Amniotic stem cell (primary cell): ENCODE measurements around the gene DLG1.
"Not testable (repeated sequence)": the region's sequence is repeated elsewhere in the genome, so short reads cannot be mapped to it uniquely, and the experiment has no call there.

Experiments used
- DNase-seq: peaks from one replicate; lab custom pipeline; 2025; lab: John Stamatoyannopoulos, UW

Gene DLG1

GRCh38 chr3:197088370-197088769 is 210.0 kb downstream of the DLG1 start:
- no peak for DNase-seq

- no peak for DNase-seq
Observed at GRCh38 chr3:197085137-197085536, 213.3 kb downstream of the DLG1 start.

DNA sequence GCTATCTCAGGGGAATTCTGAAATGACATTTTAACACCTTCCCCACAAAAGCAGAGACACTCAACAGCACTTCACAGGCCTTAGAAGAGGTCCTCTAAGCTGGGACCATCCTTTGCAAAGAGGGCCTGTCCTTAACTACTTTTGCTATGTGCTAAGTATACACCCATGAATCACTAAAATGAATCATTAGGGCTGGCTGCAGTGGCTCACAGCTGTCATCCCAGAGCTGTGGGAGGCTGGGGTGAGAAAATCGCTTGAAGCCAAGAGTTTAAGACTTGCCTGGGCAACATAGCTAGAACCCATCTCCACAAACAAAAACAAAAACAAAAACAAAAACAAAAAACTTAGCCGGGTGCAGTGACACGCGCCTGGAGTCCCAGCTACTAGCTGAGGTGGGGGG is 214.9 kb downstream of the DLG1 start:
- peak; percentile 17 for DNase-seq

DNA sequence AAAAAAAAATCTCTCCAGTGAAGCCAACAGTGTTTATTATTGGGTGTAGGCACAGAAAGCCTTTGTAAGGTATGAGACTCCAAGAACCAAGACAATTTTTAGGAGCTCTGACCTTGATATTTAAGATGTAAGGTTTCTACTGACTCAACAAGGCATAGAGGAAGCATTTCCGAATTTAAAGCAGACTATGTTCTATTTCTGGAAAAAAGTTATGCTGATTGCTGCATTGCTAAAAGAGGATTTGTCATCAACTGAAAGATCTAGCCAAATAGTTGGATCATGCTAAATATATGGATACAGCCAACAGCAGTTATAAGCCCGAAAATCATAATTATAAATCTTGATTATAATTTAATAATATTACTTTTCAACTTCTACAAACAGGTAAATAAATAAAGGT is 215.5 kb downstream of the DLG1 start:
- no peak for DNase-seq

GRCh38 chr3:197080344-197080743 is 218.1 kb downstream of the DLG1 start:
- DNase-seq, result no peak

GRCh38 chr3:197076415-197076814 is 222.0 kb downstream of the DLG1 start:
- DNase-seq, result no peak

DNA sequence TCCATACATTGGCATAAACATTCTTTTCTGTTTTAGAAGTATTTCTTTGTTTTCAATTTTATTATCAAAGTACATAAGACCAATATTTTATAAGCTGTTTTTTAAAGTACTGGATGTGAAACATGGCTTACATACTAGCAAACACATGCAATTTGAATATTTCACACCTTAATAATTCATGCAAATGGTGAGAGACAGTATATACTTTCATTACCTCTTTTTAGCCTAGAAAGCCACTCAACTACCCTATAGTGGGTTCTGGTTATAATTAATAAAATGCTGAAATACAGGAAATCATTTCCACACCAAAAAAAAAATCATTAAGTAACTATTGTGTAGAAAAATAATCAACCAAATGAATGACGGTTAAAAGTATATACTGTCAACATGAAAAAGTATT is 230.3 kb downstream of the DLG1 start:
- no peak for DNase-seq

DNA sequence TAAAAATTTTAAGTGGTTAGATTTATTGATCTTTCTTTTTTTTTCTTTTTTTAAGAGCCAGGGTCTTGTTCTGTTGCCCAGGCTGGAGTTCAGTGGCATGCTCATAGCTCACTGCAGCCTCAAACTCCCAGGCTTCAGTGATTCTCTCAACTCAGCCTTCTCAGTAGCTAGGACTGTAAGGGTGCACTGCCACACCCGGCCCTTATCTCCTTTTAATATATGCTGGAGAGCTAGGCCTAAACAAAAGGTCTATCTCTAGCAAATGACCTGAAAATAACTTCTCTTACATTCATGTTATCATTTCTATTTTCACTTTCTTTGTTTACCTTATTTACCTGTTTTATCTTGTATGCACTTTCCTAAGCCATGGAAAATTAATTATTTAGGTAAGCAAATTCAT is 233.6 kb downstream of the DLG1 start:
- no peak for DNase-seq

DNA sequence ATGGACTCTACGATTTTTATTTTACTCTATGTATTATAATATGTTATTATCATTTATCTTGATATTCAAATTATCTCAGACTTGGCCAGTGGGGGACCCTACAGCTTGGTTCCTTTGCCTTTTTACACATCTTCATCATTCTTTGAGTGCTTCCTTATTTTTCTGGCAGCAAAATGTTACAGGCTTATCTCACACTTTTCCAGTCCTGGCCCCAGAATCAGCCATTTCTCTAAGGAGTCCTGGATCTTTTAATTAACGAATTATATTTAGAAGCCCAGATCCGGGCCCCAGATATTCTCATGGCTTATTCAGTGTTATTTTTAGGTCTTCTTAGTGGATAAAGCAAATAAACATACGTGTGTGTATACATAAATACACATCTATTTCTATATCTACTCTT is 236.0 kb downstream of the DLG1 start:
- DNase-seq, result no peak

DNA sequence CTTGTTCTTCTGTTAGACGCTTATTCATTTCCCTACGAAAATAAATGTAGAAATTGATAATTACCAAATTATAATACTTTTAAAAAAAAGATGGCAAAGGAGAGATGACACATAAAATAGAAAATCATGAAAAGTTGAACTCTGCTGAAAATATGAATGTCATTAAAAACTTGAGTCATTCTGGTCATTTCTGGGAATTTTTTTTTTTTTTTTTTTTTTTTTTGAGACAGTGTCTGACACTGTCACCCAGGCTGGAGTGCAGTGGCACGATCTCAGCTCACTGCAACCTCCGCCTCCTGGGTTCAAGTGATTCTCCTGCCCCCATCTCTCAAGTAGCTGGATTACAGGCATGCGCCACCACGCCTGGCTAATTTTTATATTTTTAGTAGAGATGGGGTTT is 246.8 kb downstream of the DLG1 start:
- DNase-seq, result not testable (repeated sequence)

DNA sequence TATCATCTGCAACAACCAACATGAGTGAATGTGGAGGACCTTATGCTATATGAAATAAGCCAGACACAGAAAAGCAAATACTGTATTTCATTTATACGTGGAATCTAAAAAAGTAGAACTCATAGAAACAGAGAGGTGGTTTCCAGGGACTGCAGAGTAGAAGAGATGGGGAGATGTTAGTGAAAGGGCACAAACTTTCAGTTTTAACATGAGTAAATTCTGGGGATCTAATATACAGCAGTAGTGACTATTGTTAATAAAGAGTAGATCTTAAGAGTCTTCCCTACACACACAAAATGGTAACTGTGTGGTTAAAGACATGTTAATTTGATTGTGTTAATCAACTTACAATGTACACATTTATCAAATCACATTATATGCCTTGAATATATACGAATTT is 247.9 kb downstream of the DLG1 start:
- no peak for DNase-seq

GRCh38 chr3:197042539-197042938 is 255.9 kb downstream of the DLG1 start:
- no peak for DNase-seq

DNA sequence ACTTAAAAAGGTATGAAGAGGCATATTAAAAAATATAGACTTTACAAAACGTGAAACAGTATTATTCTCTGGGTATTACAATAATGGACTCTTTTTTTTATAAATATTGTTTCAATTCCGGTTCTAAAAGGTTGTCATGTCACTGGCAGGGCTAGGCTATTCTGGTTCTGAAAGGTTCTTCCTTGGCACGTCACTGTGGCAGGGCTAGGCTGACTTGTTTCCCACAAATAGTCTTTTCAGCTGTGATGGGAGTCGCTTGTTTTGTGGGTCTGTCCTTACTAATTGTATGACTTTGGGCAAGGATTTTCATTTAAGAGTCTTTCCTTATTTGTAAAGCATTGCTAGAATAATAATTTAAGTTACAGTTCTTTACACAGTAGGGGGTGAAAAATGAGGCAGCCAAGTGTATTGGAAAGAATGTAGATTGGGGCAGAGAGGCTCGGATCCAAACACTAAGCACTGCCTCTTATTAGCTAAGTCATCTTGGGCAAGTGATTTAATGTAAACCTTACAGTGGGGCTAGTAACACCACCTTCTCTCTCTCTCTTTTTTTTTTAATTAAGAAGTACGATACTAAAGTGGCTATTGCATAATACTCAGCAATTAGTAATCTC is 256.4 kb downstream of the DLG1 start:
- DNase-seq, result no peak

GRCh38 chr3:197040658-197041057 is 257.8 kb downstream of the DLG1 start:
- no peak for DNase-seq

GRCh38 chr3:197038679-197039462 is 259.5 kb downstream of the DLG1 start:
- DNase-seq, result no peak

- no peak for DNase-seq
Observed at GRCh38 chr3:197035577-197035976, 262.8 kb downstream of the DLG1 start.

- not testable (repeated sequence) for DNase-seq
Observed at GRCh38 chr3:197034778-197035177, 263.6 kb downstream of the DLG1 start.

GRCh38 chr3:197033764-197034163 is 264.6 kb downstream of the DLG1 start:
- DNase-seq, result not testable (repeated sequence)

DNA sequence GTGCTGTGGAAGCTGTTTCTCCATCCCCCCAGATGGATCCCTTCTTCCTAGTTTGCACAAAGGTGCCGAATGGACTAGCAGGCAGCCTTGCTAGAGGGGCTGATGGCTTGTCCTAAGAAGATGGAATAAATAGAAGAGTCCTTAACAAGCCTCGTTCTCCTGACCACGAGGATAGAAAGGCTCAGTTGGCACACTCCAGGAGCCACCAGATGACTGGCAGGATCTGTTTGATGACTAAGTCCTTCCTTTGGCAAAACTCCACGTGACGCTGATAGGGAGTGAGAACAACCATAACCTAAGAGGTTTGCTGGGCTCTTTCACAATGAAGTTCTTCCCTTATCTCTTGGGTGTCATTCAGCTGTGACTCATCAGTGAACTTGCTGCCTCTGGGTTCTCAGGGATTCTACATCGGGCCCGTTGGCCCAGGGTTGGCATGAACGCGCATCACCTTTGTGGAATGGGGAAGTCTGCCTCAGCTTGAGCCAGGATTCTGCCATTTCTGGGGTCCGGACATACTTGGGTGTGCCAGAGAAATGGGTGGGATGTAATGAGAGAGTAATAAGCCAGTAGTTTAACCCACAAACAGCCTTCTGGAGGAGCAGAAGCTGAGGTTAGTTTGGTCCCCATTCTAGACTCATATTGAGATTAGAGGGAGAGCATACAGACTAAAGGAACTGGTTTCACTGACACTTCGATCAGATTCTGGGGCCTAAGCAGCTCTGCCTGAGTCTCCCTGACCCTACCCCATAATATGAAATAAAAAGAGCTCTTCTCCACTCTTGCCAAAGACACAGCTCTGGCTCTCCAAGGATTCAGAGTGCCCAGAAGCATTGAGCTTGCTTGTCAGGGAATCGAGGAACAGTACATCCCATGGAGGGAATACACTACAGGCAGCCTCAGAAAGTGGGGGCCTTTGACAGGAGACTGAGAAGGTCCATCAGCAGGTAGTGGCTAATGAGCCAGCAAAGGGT is 266.8 kb downstream of the DLG1 start:
- no peak for DNase-seq

DNA sequence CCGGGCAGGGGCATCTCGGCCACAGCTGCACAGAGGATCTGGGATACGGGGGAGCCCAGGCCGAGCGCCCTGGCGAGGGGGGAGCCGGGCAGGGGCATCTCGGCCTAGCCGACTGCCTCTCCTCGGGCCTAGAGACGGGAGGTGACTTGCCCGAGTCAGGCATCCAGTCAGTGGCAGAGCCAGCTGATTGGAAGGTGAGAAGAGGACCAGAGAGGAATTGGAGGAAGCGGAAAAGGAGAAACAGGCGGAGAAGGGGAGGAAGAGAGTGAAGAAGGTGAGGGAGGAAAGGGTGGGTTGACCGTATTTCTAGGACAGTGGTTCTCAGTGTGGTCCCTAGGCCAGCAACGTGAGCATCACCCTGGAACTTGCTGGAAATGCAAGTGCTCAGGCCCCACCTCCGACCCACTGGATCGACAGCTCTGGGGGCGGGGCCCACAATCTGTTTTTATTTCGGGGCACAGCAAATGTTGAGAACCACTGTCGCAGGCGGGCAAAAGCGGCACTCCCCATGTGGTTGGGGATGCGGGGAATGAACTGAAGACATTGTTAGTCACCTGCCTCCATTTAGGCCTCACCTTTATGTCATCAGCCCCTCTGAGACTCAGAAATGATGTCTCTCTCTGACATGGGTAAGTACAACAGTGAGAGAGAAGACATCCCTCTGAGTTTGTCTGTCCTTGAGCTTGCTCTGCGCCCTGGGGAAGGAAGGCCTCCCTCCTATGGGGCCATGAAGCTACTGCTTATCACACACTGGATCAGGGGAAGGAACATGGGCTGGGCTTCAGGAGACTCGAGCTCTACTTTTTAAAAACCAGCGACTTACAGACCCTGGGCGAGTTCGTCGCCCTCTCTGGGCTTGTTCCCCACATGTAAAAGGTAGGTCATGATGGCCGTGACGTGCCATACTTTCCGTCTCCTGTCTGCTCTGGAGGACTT is 267.8 kb downstream of the DLG1 start:
- DNase-seq, result no peak

- DNase-seq, result no peak
Observed at GRCh38 chr3:197029511-197030167, 268.8 kb downstream of the DLG1 start, which contains the start of gene MELTF. Gene MELTF, minus strand, starts transcription at chr3:197029817. Its CDS starts 115 bp downstream, at chr3:197029702.
